GM19099 (cell line): ENCODE data around the gene SLC14A1.

Experiments used
- POLR2A ChIP-seq: IDR thresholded peaks from 3 replicates; pipeline ENCODE4 v1.6.1; 2011; ENCODE audit warnings: low read depth; ENCODE audit not compliant: insufficient read length; ENCODE audit errors: extremely low read depth

SLC14A1 gene

DNA sequence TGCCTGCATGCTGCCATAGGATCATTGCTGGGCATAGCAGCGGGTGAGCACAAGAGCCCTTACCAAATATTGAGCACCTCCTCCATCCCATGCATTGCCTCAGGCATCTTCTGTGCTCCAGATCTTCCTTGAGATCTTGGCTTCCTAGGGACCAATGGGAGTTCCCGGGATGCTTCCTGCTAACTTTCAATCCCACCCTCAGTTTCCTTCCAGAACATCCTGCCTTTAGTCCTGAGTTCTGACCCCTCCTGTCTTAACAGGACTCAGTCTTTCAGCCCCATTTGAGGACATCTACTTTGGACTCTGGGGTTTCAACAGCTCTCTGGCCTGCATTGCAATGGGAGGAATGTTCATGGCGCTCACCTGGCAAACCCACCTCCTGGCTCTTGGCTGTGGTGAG is 15.3 kb downstream of the SLC14A1 start:
- no peak for TF ChIP-seq POLR2A

DNA sequence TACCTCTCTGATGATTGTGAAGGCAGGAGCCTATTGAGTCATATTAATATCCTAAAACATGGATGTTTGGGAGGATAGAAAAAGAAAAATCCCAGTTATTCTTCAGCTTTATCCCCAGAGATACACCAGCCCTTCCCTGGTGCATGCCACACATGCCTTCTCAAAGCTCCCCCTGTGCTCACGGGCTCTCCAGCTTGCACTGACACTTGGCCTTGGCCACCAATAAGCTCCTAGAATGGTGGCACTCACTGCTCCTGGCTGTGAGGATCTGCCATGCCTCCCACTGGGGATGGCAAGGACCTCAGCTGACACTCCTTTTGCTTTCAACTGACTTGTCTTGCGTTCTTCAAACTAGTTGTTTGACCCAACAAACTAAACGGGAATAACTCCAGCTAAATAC is 15.9 kb downstream of the SLC14A1 start:
- no peak for TF ChIP-seq POLR2A

DNA sequence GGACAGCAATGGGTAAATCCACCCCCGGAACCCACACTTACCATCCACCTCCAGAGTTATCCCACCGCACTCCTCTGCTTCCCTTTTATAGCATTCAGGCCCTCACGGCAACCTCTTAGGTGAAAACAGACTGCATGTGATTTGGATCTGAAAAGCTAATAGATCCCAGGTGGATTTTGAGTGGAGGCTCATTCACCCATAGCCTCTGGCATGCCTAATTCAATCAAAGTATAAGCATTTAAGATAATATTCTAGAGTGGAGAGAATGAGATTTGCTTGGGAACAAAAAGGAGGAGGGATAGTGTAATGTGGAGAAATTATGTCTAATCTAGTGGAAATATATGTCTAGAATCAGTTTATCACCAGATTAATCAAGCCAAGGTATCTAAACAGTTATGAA is 17.1 kb downstream of the SLC14A1 start:
- no peak for TF ChIP-seq POLR2A

DNA sequence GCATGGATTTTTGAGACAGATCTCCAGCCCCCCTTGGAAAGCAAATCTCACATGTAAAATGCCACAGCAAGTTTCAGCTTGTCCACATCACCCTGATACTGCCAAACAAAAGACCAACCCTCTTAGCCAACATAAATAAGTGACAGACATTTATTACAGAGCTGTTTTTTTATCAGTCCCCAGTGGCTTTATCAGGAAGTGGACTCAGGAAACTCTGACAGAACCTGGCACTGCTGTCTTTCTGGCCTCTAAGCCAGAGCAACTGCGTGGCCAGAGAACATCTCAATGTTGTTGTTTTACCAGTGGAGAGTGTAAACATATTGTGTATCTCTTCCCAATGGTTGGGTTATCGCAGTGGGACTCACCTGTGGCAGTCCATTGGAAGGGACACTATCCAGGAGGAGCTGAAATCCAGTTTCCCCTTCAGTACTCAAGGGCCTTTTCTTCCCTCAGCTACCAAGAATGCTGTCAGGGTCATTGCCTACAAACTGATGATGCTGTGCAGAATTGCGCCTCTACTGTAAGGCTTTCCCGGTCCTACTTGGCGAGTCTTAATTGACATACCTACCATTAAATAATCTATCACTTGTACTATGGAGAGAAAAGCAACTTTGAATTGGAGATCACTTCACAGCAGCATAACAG is 22.0 kb downstream of the SLC14A1 start:
- no peak for TF ChIP-seq POLR2A

DNA sequence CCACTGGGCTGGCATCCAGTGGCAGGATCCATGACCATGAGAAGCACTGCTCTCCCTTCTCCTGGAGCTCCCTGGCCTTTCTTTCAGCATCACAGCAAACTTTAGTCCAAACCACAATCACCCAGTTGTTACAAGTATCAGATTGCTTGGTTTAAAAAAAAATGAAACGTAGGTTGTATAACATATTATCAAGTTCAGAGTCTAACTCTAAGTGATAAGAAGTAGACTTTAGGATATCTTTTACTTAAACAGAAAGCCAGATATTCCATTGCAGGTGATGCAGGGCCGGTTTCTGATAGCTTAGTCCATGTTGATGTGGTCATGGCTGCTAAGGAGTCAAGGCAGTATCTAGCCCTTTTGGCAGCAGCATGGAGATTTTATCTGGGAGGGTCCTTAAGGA is 24.5 kb downstream of the SLC14A1 start:
- TF ChIP-seq POLR2A = no peak

DNA sequence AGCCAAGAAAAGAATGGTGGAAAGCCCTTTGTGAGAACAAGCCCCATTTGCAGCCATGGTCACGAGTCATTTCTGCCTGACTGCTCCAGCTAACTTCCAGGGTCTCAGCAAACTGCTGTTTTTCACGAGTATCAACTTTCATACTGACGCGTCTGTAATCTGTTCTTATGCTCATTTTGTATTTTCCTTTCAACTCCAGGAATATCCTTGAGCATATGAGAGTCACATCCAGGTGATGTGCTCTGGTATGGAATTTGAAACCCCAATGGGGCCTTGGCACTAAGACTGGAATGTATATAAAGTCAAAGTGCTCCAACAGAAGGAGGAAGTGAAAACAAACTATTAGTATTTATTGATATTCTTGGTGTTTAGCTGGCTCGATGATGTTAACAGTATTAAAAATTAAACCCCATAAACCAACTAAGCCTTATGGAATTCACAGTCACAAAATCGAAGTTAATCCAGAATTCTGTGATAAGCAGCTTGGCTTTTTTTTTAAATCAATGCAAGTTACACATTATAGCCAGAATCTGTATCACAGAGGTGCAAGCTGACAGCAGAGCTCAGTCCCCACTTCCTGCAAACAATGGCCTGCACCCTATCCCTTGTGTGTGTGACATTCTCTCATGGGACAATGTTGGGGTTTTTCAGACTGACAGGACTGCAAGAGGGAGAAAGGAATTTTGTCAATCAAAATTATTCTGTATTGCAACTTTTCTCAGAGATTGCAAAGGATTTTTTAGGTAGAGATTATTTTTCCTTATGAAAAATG is 26.1 kb downstream of the SLC14A1 start:
- TF ChIP-seq POLR2A = no peak

DNA sequence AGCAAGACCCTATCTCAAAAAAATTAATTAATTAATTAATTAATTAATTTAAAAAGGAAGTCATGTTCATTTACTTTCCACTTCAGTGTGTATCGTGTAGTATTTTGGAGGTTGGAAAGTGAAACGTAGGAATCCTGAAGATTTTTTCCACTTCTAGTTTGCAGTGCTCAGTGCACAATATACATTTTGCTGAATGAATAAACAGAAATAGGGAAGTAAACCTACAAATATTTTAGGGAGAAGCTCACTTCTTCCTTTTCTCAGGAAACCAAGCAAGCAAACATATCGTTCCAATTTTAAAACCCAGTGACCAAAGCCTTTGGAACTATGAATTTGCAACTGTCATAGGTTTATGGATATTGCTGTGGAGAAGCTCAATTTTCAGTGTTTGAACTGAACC is 27.8 kb downstream of the SLC14A1 start:
- no peak for TF ChIP-seq POLR2A

DNA sequence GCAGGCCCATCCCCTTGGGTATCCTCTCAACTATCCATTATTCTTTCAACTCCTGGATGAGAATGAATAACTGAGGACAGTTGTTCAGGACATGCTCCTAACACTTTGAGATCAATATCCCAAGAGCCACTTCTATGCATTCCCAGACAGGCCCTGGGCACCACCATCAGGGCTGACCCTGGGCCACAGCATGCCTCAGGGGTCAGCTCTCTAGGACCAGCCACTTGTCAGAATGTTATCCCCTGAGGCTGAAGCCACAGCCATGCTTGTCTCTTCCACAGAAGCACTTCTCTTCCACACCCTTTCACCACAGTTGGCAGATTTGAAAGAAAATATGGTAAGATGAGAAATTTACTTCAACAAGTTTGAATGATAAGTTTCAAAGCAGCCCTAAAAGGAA is 28.7 kb downstream of the SLC14A1 start:
- no peak for TF ChIP-seq POLR2A

DNA sequence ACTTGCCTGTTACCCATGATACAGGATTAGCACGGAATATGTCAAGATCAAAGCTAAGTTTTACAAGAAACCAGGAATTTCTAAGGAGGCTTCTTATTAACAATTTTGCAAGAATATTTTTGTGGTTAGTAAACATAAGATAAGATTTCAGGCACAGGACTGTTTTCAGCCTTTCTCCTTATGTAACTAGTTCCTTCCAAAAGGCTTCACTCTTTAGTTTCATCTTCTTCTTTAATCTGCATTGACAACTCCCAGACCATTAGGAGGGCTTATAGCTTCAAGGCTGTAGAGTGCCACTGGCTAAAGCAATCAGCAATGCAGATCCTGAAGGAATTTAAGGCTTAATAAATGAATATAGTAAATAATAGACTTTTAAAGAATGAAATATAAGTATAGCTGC is 29.3 kb downstream of the SLC14A1 start:
- no peak for TF ChIP-seq POLR2A

DNA sequence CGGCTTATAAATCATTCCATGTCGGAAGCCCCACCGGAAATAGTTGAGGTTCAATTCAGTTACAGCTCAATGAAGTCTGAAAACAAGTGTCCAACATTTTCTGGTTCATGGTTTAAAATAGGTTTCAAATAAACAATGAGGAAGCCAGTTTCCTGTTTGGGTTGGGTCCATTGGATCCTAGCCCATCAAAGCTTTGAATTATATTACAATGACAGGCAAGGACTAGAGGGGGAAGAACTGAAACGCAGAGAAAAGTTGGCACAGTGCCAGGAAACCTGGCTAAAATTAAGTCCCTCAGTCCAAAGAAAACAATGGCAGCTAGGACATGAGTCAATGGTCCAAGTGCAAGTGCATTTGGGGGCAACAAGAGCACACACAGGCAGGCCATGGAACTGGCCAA is 32.0 kb downstream of the SLC14A1 start:
- TF ChIP-seq POLR2A = no peak

DNA sequence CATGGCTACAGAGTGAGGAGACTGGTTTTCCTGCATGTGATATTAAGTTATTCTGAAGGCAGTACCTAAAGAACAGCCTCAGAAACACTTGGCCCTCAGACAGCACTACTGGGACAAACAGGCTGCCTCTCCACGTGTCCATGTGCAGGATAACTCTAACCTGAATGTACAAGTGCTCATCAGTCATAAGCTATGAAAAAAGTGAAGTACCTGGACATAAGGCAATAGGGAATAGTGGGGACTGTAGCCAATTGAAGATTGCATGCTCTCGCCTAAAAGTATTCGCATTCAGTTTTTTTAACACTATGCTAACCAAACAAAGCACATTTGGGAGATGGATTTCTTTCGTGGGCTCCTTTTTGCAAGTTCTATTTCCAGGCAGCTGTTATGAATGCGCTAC is 33.0 kb downstream of the SLC14A1 start:
- TF ChIP-seq POLR2A = no peak

DNA sequence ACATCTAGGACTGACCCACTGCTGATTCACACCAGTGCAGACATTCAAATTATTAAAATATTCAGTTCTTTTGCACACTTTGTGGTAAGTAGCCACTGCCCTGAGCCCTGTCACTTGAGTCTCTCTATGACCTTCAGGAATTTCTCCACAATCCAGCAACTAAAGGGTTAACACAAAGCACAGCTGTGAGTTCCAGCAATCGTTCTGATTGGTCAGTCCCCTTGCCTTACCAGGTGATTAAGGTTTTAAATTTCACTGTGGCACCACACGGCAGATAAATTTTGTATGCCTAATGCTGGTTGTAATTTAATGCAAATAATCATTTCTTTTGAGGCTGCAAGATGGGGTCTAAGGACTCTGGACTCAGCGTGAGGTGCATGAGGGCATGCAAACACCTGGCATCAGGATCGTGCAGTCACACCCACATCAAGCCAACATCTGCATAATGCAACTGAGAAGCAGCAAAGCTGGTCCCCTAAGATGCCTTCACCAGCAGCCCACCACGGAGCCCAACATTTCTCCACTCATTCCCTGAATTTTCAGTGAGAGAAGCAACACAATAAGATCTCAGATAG is 36.6 kb downstream of the SLC14A1 start:
- no peak for TF ChIP-seq POLR2A

DNA sequence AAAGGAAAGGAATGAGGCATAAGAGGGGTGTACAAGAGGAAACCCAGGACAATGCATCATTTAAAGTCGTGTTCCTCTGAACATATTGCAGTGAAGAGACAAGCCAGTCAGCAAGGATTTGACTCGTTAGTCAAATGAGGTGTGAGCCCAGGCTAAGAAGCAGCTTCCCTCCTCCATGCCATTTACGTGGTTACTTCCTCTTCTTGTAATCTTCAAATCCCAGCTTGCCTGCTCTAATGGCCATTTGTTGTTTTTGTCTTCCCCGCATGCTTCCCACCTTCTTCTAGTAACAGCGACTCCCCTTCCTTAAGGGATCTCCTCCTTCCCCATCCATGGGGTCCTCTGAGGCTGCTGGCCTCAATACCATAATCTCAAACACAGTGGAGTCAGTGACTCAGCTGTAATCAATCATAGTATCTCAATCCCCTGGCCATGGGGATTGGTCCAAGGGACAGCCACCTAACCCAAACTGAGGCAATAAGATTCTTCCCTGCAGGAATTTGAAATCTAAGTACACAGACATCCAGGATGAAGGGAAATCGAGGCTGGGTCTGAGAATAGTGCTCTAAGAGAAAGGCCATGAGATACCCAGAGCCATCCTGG is 37.6 kb downstream of the SLC14A1 start:
- no peak for TF ChIP-seq POLR2A

DNA sequence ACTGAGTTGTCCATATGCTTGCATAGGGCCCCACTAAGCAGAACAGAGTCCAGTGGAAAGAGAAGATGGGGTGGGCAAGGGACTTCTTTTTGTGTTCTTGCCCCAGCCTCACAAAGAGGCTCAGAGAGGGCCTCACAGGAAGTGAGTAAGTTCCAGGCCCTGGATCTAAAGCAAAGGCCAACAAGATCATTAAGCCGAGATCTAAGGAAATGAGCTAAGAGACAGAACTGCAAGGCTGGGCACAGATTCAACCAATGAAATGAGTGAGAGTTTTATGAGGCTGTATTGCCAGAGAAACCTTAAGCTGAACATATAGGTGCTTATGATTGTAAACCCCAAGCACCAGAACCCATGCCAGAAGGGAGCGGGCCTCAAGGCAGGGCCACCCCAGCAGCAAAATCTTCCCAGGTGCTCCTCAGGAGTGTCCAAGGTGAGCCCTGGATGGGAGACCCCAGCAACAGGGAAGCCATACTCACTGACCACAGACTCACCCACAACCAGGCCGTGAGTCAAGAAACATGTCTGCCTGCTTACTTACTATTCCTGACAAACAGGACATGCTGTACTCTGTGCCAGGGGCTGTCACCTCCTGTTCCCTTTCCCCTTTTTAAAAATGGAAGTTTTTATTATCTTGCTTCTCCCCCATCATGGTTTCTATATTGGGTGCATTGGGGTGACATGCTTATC is 40.2 kb downstream of the SLC14A1 start:
- no peak for TF ChIP-seq POLR2A

DNA sequence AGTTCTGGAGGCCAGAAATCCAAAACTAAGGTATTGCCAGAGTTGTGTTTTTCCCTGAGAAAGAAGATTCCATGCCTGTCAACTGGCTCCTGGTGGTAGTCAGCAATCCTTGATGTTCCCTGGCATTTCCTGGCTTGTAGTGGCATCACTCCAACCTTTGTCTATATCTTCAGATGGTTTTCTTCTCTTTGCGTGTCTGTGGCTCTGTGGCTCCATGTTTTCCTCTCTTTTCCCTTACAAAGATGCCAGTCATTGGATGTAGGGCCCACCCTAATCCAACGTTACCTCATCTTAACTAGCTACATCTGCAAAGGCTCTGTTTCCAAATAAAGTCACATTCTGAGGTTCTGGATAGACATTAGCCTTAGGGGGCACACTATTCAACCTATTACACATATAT is 41.8 kb downstream of the SLC14A1 start:
- no peak for TF ChIP-seq POLR2A
